ENCODE data around the gene ATP1A2. TPM values are rescaled to one million over a fixed set of nuclear protein-coding genes. Genes with fewer than 3 reads are reported as not detected.

Gene ATP1A2
- total RNA-seq, 1 donor from 2014 or later: 147 TPM

DNA sequence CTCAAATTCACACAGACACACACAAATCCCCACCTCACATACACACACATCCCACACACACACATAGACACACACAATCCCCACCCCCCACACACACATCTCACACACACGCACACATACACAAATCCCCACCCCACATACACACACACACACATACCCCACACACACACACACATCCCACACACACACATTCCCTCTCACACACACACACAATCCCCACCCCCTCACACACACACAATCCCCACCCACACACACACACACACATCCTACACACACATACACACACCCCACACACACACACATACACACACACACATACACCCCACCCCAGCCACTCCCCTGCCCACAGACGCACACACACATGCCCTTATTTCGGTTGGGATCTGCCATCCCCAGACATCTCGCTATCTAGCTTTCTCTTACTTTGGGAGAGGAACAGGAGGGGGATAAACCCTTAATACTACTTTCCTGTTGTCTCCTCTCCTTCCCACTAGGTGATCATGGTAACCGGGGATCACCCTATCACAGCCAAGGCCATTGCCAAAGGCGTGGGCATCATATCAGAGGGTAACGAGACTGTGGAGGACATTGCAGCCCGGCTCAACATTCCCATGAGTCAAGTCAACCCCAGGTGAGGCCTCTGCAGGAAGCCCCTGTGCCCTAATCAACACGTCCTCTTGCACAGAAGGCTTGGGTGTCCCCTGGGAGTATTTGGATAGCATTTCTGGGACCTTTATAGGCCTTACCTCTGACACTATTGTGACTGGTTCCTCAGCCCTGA, 18.6 kb downstream of the ATP1A2 start:
- peak; percentile 49 for DNase-seq (ENCODE audit: low spot score)
- intact Hi-C loops (cut with DNase I): no loop called here

DNA sequence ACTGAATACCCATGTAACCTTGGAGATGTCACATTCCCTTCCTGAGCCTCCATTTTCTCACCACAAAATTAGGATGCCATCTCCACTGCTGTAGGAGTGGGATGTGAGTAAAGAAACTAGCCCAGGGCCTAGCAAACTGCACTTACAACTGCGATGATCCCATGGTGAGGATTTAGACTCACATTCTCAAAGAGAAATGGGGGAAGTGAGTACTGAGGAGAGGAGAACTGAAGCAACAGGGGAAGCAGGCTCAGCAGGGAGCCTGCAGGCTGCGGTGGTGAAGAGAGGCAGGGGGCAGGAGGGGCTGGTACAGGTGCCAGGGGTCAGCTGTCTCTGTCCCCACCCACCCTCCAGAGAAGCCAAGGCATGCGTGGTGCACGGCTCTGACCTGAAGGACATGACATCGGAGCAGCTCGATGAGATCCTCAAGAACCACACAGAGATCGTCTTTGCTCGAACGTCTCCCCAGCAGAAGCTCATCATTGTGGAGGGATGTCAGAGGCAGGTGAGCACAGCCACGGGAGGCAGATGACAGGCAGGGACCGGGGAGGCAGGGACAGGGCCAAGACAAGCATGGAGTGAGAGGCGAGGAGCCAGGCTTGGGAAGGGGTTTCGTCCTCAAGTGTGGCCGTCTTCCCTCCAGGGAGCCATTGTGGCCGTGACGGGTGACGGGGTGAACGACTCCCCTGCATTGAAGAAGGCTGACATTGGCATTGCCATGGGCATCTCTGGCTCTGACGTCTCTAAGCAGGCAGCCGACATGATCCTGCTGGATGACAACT, 19.4 kb downstream of the ATP1A2 start:
- DNase-seq (ENCODE audit: low spot score): peak; percentile 75
- intact Hi-C loops (cut with DNase I): no loop called here

DNA sequence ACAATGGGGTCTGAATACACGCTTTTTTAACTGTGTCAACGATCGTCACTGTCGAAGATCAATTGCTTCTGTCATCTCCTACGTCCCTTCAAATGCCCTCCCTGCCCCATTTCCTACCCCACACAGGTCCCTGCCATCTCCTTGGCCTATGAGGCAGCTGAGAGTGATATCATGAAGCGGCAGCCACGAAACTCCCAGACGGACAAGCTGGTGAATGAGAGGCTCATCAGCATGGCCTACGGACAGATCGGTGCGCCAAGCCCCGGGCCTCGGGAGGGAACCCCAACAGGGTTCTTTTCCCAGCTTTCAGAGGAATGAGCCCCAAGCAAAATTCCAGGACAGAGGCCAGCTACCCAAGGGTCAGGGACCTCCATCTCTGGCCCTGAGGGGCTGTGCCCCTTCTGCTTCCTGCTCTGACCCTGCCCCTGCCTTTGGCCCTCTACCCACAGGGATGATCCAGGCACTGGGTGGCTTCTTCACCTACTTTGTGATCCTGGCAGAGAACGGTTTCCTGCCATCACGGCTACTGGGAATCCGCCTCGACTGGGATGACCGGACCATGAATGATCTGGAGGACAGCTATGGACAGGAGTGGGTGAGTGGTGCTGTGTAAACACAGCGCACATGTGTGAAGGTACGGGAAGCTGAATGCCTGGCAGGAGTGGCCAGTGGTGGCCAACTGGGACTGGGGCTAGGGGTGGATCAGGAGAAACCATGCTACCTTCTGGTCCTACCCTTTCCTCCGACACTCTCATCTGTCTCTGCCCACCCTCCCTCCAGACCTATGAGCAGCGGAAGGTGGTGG, 20.8 kb downstream of the ATP1A2 start:
- intact Hi-C loops (cut with DNase I): no loop called here
- DNase-seq (ENCODE audit: low spot score): peak; percentile 51

DNA sequence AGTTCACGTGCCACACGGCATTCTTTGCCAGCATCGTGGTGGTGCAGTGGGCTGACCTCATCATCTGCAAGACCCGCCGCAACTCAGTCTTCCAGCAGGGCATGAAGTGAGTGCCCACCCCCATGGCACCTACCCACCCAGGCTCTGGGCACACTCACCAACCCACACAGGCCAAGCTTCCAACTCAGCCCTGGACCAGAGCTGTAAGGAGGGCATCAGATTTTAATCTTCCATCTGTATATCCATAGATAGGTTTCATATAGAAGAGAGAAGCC, 21.3 kb downstream of the ATP1A2 start:
- intact Hi-C loops (cut with DNase I): no loop called here

DNA sequence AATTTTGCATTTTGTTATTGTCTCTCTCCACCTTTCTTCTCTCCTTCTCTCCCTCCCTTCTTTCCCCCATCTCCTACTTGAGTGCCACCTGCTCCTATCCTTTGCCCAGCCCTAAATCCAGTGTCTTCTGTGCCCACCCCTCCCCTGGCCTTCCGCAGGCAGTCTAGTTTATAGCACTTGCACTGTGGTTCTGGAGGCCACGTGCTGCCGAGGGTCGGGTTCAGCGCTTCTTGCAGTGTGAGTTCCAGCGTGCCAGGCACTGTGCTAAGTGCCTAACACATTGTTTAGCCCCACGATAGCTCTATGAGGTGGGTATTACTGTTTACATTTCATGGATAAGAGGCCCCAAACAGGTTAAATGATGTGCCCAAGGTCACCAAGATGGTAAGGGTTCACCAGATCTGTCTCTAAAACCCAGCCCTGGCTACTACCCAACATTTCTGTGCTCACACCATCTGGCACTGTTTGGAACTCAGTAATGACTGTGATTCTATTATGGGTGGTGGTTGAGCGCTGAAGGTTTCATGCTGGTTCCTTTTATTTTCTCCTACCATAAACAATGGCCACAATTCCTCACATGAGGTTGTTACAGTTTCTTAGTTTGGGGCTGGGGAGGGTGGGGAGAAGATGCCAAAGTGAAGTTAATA, 21.8 kb downstream of the ATP1A2 start:
- DNase-seq (ENCODE audit: low spot score): peak; percentile 70
- intact Hi-C loops (cut with DNase I): no loop called here

More for the DNA sequence above, 21.3 kb downstream of the ATP1A2 start:
- DNase-seq (ENCODE audit: low spot score): peak; percentile 70

DNA sequence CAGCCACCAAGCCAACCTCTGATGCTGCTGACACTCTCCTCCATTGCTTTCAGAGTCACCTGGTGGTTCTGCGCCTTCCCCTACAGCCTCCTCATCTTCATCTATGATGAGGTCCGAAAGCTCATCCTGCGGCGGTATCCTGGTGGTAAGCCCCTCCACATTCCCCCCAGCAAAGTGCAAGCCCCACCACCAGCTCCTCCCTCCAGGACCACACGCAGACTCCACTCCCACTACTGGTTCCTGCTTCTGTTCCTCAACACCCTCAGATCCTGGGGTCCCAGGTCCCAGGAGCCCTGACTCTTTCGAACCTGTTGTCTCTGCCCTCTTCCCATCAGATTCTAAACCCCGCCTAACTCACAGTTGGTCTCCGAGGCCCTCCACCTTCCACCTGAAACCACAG, 24.3 kb downstream of the ATP1A2 start:
- intact Hi-C loops (cut with DNase I): no loop called here
- peak; percentile 49 for DNase-seq (ENCODE audit: low spot score)

DNA sequence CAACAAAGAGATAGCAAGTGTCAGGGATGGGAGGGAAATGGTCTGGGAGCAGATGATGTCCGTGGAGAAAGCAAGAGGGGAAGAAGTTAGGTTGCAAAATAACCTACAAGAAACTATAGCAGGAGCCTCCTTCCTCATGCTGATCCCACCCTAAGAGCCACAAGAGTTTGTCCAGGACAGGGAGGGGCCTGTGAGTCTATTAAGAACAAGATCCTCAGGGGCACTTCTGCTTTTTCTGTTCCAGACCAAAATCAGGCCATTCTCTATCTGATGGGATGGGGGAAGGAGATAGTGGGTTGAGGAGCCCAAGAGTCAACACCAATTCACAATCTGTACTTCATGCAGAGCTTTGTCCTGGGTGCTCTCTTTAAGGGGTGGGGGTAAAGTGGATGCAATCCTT, 28.1 kb downstream of the ATP1A2 start:
- intact Hi-C loops (cut with DNase I): no loop called here
- DNase-seq (ENCODE audit: low spot score): no peak

DNA sequence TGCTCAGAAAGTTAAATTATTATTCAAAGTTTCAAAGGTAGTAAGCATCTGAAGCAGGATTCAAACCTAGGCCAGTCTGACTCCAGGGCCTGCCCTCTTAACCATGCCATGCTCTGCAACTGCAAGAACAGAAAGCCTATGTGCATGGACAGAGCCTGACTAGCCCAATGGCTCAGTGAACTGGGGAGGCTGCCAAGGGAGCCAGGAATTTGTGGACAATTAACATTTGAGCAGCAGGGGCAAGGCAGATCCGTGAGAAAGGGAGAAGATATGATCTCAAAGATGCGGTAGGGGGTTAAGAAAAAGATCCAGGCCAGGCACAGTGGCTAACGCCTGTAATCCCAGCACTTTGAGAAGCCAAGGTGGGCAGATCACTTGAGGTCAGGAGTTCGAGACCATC, 29.4 kb downstream of the ATP1A2 start:
- intact Hi-C loops (cut with DNase I): no loop called here
- DNase-seq (ENCODE audit: low spot score): no peak

DNA sequence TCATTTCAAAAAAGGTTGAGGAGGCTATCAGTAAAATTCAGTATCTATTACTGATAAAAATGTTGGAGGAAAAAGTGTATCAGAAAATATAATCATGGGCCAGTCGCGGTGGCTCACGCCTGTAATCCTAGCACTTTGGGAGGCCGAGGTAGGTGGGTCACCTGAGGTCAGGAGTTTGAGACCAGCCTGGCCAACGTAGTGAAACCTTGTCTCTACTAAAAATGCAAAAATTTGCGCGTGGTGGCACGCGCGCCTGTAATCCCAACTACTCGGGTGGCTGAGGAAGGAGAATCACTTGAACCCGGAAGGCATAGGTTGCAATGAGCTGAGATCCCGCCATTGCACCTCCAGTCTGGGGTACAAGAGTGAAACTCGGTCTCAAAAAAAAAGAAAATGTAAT, 30.5 kb downstream of the ATP1A2 start:
- intact Hi-C loops (cut with DNase I): no loop called here
- DNase-seq (ENCODE audit: low spot score): no peak

DNA sequence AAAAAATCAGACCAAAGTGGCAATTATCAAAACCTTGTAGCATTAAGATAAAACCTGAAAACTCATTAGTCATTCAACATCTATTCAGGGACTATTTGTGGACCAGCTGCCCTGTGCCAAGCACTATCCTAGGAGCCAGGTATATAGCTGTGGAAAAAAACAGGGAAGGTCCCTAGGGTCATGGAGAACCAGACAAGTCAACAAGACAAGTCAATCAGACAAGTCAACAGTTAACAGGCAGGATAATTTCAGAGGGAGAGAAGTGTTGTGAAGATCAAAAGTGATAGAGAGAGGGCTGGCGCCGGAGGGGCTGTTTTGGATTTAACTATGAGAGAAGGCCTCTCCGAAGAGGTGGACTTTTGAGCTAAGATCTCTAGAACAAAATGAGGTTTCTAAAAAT, 32.6 kb downstream of the ATP1A2 start:
- intact Hi-C loops (cut with DNase I): no loop called here
- DNase-seq (ENCODE audit: low spot score): no peak

DNA sequence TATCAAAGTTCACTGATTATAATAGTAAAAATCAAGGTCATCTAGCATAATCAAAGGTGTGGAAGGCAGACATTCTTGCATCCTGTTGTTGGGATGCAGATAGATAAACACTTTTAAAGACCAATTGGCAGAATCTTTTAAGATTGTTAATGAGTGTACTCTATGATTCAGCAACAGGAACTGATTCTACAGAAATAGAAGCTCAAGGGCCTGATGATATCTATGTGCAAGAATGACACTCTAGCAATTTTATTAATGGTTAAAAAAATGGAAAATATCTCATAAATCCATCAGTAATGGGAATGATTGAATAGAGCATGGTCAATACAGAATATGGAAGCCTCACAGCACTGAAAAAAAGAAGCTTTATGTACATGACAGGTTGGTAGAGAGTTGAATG, 33.7 kb downstream of the ATP1A2 start:
- no peak for DNase-seq (ENCODE audit: low spot score)
- intact Hi-C loops (cut with DNase I): no loop called here

DNA sequence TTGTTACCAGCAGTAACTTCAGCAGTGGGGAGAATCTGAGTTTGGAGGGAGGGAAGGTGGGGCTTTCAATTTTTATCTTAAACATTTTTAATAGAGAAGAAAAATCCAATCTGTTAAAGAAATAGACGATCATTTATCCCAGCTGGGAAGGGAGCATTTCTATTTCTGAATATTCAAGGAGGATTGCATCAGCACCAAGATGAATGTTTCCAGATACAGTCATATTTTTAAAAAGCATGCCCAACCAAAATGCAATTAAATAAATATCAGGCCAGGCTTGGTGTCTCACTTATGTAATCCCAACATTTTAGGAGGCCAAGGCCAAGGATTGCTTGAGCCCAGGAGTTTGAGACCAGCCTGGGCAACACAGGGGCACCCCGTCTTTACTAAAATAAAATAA, 34.2 kb downstream of the ATP1A2 start:
- no peak for DNase-seq (ENCODE audit: low spot score)

DNA sequence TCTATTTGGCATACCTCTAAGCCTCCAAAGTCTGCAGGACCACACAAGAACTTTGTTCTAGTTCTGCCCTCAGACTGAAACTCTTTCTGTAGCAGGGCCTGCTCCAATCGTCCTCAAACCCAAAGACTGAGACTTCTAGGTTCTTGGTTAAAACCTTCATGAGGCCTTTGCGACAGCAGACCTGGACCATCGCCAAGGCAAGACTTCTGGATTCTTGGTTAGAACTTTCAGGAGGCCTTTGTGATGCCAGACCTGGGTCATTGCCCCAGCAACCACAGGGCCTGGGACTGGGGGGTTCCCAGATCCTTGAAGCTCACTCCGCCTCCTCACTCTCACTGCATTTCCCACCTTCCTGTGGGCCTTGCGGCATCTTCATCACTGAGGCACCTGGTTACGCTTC, 35.7 kb downstream of the ATP1A2 start, which contains the start of gene ATP1A4:
Gene ATP1A4, plus strand, starts transcription at position 301 of the 400 bp plus-strand sequence. CDS start 438 bp downstream, outside the sequence.
- DNase-seq (ENCODE audit: low spot score): no peak
- intact Hi-C loops (cut with DNase I): no loop called here

More for the DNA sequence above, 34.2 kb downstream of the ATP1A2 start:
- intact Hi-C loops (cut with DNase I): no loop called here

DNA sequence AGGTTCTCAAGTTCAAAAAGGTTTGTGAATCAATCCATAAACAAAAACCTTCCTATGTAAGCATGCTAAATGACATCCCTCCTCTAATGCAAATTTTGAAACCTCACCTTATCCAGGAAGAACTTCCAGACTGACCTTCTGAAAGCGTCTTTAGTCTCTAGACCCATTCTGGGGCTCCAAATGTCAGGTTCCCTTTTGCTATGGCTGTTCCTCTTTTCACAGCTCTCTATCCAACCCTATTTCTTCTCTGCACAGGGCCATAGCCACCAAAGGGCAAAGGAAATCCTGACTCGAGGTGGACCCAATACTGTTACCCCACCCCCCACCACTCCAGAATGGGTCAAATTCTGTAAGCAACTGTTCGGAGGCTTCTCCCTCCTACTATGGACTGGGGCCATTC, 39.2 kb downstream of the ATP1A2 start:
- intact Hi-C loops (cut with DNase I): no loop called here
- no peak for DNase-seq (ENCODE audit: low spot score)

DNA sequence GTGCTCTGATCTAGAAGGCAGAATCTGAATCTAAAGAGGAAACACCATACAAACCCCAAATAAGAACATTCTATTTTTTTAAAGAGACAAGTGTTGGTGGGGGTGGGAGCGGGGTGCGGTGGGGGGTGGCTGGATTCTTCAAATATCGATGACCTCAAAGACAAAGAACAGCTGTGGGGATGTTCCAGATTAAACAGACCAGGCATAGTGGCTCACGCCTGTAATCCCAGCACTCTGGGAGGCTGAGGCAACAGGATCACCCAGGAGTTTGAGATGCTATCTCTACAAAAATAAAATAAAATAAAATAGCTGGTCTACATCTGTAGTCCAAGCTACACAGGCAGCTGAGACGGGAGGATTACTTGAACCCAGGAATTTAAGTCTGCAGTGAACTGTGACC, 40.8 kb downstream of the ATP1A2 start:
- no peak for DNase-seq (ENCODE audit: low spot score)
- intact Hi-C loops (cut with DNase I): no loop called here

DNA sequence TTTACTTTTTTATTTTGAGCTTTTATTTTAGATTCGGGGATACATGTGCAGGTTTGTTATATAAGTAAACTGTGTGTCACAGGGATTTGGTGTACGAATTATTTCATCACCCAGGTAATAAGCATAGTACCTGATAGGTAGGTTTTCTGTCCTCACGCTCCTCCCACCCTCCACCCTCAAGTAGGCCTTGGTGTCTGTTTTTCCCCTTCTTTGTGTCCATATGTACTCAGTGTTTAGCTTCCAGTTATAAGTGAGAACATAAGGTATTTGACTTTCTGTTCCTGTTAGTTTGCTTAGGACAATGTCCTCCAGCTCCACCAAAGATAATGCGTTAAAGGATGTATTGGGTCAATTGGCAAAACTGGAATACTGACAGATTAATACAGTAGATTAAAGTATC, 41.6 kb downstream of the ATP1A2 start:
- DNase-seq (ENCODE audit: low spot score): no peak
- intact Hi-C loops (cut with DNase I): no loop called here

DNA sequence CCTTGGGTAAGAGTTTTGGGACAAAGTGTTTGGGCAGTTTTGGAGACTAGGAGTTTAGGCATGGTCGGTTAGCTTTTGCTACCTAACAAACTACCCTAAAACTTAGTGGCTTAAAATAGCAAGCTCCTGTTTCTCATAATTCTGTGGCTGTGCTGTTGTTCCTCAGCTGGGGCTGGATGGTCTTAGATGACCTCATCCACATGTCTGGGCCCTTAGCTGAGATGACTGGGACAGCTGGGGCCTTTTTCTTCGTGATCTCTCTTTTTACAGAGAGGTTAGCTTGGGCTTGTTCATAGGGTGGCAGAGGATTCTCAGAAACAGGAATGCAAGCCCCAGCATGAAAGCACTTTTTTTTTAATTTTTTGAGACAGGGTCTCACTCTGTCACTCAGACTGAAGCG, 42.5 kb downstream of the ATP1A2 start:
- no peak for DNase-seq (ENCODE audit: low spot score)
- intact Hi-C loops (cut with DNase I): no loop called here

DNA sequence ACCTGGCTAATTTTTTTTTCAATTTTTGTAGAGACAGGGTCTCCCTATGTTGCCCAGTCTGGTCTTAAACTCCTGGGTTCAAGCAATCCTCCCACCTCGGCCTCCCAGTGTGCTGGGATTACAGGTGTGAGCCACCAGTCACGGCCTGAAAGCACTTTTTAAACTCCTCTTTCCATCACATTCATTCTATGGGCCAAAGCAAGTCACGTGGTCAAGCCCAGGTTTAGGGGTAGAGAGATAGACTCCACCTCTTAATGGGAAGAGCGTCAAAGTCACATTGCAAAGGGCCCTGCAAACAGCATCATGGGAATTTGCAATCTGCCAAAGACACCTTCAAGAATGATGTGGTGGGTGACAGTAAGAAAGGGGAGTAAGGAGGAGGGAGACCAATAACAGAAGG, 43.0 kb downstream of the ATP1A2 start:
- intact Hi-C loops (cut with DNase I): no loop called here
- DNase-seq (ENCODE audit: low spot score): no peak

DNA sequence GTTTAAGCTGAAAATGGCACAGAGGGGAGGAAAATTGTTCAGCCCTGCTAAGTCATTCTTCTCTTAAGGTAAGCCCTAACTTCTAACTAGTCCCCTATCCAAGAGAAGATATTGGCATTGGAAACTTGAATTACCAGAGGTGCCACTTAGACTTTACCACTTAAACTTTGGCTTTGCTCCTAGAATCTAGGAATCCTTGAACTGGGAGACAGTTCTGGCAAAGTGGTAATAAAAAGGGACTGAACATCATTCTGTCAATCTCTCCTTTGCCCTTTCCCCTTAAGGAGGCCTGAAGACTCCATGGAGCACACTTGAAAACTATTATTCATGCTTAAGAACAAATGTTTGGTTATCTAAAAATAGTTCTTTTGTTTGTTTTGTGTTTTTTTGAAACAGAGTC, 44.3 kb downstream of the ATP1A2 start:
- DNase-seq (ENCODE audit: low spot score): no peak
- intact Hi-C loops (cut with DNase I): no loop called here
